Right atrium auricular region (tissue), 2 donors: Measurements from ENCODE around the gene HSPG2. TPM values are rescaled to one million over a fixed set of nuclear protein-coding genes. Genes with fewer than 3 reads are reported as not detected.

Experiments used
- DNase-seq: peaks from one replicate; pipeline ENCODE4 v3.0.0-alpha.2; 2019; ENCODE audit warnings: low spot score
- H3K27ac ChIP-seq, 2 donors: fragments of 200-600 bp; sonication (generic); 1 replicate in 1 of 2; 2 replicates in 1 of 2; pipeline ENCODE4 v1.5.1; 2016 to 2019
- H3K27me3 ChIP-seq, 2 donors: fragments of 200-600 bp; sonication (generic); one replicate each; pipeline versions ENCODE4 v1.5.1 to v1.6.0; 2017 to 2019
- H3K36me3 ChIP-seq: fragments of 200-600 bp; sonication (generic); one replicate; pipeline ENCODE4 v1.5.1; 2016
- H3K4me1 ChIP-seq, 2 donors: fragments of 200-600 bp; sonication (generic); one replicate each; pipeline versions ENCODE4 v1.5.1 to v1.6.0; 2017 to 2019
- H3K4me3 ChIP-seq, 2 donors: fragments of 200-600 bp; sonication (generic); 1 replicate in 1 of 2; 2 replicates in 1 of 2; pipeline ENCODE4 v1.5.1; 2017 to 2019; ENCODE audit warnings: mild to moderate bottlenecking in 1 of 2, moderate library complexity in 1 of 2
- H3K9me3 ChIP-seq, 2 donors: fragments of 200-600 bp; sonication (generic); one replicate each; pipeline ENCODE4 v1.5.1; 2019
- CTCF ChIP-seq, 2 donors: fragments of 200-600 bp; sonication (generic); IDR thresholded peaks; one replicate each; pipeline ENCODE4 v1.5.1; 2019; ENCODE audit warnings: antibody characterized with exemption in 2 of 2
- total RNA-seq, 2 donors: library from RNA; depleted of rRNA; stranded (reverse); fragments of >200 nt; gene quantifications; one replicate each; pipeline ENCODE4 v1.1.0, GENCODE V29; 2016

HSPG2 gene
- total RNA-seq, 2 donors from 2014 or later = 424 to 557 TPM

- no peaks in the 10 kb centered on the region for H3K27me3 ChIP-seq
- TF ChIP-seq CTCF (IDR thresholded peaks at IDR 0.05) = no peak
- H3K4me3 ChIP-seq = no peak overlapping the region
- H3K9me3 ChIP-seq = no peaks in the 10 kb centered on the region
- peaks cover 93% of the 10 kb centered on the region for H3K36me3 ChIP-seq
- no peak overlapping the region for H3K27ac ChIP-seq
- no peak for DNase-seq
- H3K4me1 ChIP-seq = peaks cover 0 to 14% of the 10 kb centered on the region in 2 donors
Observed at GRCh38 chr1:21860971-21861370, 76.1 kb downstream of the HSPG2 start.

- DNase-seq = no peak
- peaks cover 0 to 14% of the 10 kb centered on the region in 2 donors for H3K4me1 ChIP-seq
- H3K4me3 ChIP-seq = no peak overlapping the region
- peaks cover 93% of the 10 kb centered on the region for H3K36me3 ChIP-seq
- H3K27me3 ChIP-seq = no peaks in the 10 kb centered on the region
- no peak for TF ChIP-seq CTCF (IDR thresholded peaks at IDR 0.05)
- H3K9me3 ChIP-seq = no peaks in the 10 kb centered on the region
- no peak overlapping the region for H3K27ac ChIP-seq
Observed at GRCh38 chr1:21859669-21860179, 77.4 kb downstream of the HSPG2 start.

- peak overlapping the region in 1 of 2 donors; percentile 8 for H3K27ac ChIP-seq
- no peaks in the 10 kb centered on the region for H3K9me3 ChIP-seq
- no peak for DNase-seq
- H3K27me3 ChIP-seq = no peaks in the 10 kb centered on the region
- peaks cover 0 to 14% of the 10 kb centered on the region in 2 donors for H3K4me1 ChIP-seq
- H3K4me3 ChIP-seq = no peak overlapping the region
- TF ChIP-seq CTCF (IDR thresholded peaks at IDR 0.05) = no peak
- peaks cover 93% of the 10 kb centered on the region for H3K36me3 ChIP-seq
Observed at GRCh38 chr1:21857840-21858670, 79.1 kb downstream of the HSPG2 start.

- Histone ChIP-seq H3K4me1 (peaks cover 0 to 14% of the 10 kb centered on the region in 2 donors), H3K27me3 (no peaks in the 10 kb centered on the region), H3K27ac (peak overlapping the region in 1 of 2 donors; percentile 8), H3K9me3 (no peaks in the 10 kb centered on the region), H3K4me3 (no peak overlapping the region), H3K36me3 (peaks cover 100% of the 10 kb centered on the region)
- no peak for TF ChIP-seq CTCF (IDR thresholded peaks at IDR 0.05)
- no peak for DNase-seq
Observed at GRCh38 chr1:21857142-21857839, 79.8 kb downstream of the HSPG2 start.

- TF ChIP-seq CTCF (IDR thresholded peaks at IDR 0.05) = no peak
- DNase-seq = no peak
- H3K27ac ChIP-seq = no peak overlapping the region
- no peaks in the 10 kb centered on the region for H3K27me3 ChIP-seq
- H3K36me3 ChIP-seq = peaks cover 100% of the 10 kb centered on the region
- H3K9me3 ChIP-seq = no peaks in the 10 kb centered on the region
- no peak overlapping the region for H3K4me3 ChIP-seq
- peaks cover 0 to 14% of the 10 kb centered on the region in 2 donors for H3K4me1 ChIP-seq
Observed at GRCh38 chr1:21855257-21856096, 81.6 kb downstream of the HSPG2 start.
